BLaER1 treated with 17β-estradiol and CSF1 and Interleukin-3, amounts not matched to agents 10 nM and 100 nM (cell line): ENCODE results near the gene ACBD4.

Experiments used
- H3K27ac ChIP-seq, 11 experiments: shearing (Covaris generic); formaldehyde crosslinking; 2 replicates each; pipeline ENCODE4 v1.8.1; 2022
- H3K27me3 ChIP-seq, 11 experiments: shearing (Covaris generic); formaldehyde crosslinking; 2 replicates each; pipeline ENCODE4 v1.8.1; 2022
- H3K36me3 ChIP-seq, 11 experiments: shearing (Covaris generic); formaldehyde crosslinking; 2 replicates each; pipeline ENCODE4 v1.8.1; 2022
- H3K4me1 ChIP-seq, 10 experiments: shearing (Covaris generic); formaldehyde crosslinking; 2 replicates each; pipeline ENCODE4 v1.8.1; 2022
- H3K4me2 ChIP-seq, 11 experiments: shearing (Covaris generic); formaldehyde crosslinking; 2 replicates each; pipeline ENCODE4 v1.8.1; 2022
- H3K4me3 ChIP-seq, 10 experiments: shearing (Covaris generic); formaldehyde crosslinking; 2 replicates each; pipeline ENCODE4 v1.8.1; 2022
- H3K9ac ChIP-seq, 11 experiments: shearing (Covaris generic); formaldehyde crosslinking; 2 replicates each; pipeline ENCODE4 v1.8.1; 2022
- H3K9me3 ChIP-seq, 11 experiments: shearing (Covaris generic); formaldehyde crosslinking; replicated peaks in 1 of 11; 2 replicates each; pipeline ENCODE4 v1.8.1; 2022
- H4K20me1 ChIP-seq, 11 experiments: shearing (Covaris generic); formaldehyde crosslinking; 2 replicates each; pipeline ENCODE4 v1.8.1; 2022
- Cebpa-rat ChIP-seq, 11 experiments: shearing (Covaris generic); IDR thresholded peaks; 2 replicates each; pipeline ENCODE4 v1.8.1; 2022

ACBD4 gene

DNA sequence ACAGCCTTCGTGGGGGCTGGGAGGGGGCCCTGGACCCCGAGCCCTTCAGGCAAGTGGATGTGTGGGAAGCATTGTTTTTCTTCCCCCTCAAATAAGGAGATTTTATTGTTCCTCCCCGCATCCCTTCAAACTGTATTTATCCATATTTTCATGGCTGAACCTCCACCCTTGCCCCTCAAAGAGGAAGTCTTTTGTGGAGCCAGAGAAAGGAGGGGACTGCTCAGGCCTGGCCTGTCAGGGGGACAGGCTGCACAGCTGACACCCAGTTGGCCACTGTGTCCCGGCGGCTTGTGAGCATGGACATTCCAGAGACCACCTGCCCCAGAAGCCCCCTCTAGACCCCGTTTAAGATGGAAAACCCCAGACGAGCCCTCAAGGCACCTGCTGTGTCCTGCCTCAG, 42.1 kb downstream of the ACBD4 start:
- TF ChIP-seq Cebpa-rat (IDR thresholded peaks at IDR 0.05): no peak
- Histone ChIP-seq H3K4me3 (no peak overlapping the region), H3K9ac (peak overlapping the region in 4 of 11 experiments; percentile 1 to 40 (median 28); a peak in 5 of 22 replicates), H3K9me3 (no peaks in the 10 kb centered on the region), H3K36me3 (no peaks in the 10 kb centered on the region), H4K20me1 (no peaks in the 10 kb centered on the region), H3K4me1 (peaks cover 41 to 64% (median 56%) of the 10 kb centered on the region in 10 experiments), H3K27me3 (no peaks in the 10 kb centered on the region), H3K27ac (peak overlapping the region in 8 of 11 experiments; percentile 0 to 47 (median 24); a peak in 11 of 22 replicates), H3K4me2 (peak overlapping the region; percentile 21 to 72 (median 35); a peak in 21 of 22 replicates)

DNA sequence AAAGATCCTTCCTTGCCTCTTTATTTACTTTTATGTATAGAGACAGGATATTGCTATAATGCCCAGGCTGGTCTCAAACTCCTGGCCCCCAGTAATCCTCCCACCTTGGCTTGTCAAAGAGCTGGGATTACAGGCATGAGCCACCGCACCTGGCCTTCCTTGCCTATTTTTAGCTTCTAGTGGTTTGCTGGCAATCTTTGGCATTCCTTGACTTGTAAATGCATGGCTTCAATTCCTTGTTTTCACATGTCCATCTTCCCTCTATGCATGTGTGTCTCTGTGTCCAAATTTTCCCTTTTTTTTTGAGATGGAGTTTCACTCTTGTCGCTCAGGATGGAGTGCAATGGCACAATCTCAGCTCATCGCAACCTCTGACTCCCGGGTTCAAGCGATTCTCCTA, 48.7 kb downstream of the ACBD4 start:
- Histone ChIP-seq H3K36me3 (no peaks in the 10 kb centered on the region), H3K27me3 (no peaks in the 10 kb centered on the region), H3K27ac (no peak overlapping the region), H3K4me2 (no peak overlapping the region), H3K9me3 (no peaks in the 10 kb centered on the region), H3K4me3 (no peak overlapping the region), H4K20me1 (no peaks in the 10 kb centered on the region), H3K4me1 (peaks cover 7 to 14% (median 10%) of the 10 kb centered on the region in 10 experiments), H3K9ac (no peak overlapping the region)
- no peak for TF ChIP-seq Cebpa-rat (IDR thresholded peaks at IDR 0.05)

DNA sequence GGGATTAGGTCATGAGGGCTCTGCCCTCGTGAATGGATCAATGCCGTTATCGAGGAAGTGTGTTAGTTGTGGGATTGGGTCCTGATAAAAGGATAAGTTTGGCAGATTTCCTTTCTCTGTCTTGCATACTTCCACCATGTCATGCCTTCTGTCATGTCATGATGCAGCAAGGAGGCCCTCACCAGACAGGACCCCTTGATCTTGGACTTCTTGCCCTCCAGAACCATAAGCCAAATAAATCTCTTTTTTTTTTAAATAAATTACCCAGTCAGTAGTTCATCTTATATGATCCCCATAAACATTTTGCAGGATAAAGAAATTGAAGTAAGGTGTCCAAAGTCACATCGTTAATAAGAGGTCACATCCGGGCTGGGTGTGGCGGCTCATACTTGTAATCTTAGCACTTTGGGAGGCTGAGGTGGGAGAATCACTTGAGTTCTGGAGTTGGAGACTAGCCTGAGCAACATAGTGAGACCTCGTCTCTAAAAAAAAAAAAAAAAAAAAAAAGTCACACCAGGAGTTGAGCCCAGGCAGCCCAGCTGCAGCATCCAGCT, 51.4 kb downstream of the ACBD4 start:
- H3K27ac ChIP-seq: no peak overlapping the region
- no peak for TF ChIP-seq Cebpa-rat (IDR thresholded peaks at IDR 0.05)

DNA sequence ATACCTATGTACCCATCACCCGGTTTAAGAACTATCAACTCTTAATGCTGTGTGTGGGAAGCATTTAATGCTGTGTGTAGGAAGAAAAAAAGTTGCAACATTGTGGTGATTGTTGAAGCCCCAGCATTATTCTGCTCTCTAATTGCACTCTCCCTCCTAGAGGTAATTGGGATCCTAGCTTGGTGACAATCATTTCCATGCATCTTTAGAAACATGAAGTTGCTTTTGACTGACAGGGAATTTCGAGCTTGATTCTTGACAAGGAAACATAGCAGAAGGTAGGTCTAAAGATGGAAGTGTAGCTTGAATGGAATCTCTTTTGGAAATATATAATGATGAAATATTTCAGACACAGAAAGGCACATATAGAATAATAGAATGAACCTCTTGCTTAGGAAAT, 53.5 kb downstream of the ACBD4 start:
- Histone ChIP-seq H4K20me1 (no peaks in the 10 kb centered on the region), H3K27me3 (no peaks in the 10 kb centered on the region), H3K4me2 (peak overlapping the region in 4 of 11 experiments; percentile 6 to 35 (median 34); a peak in 3 of 22 replicates), H3K27ac (no peak overlapping the region), H3K9ac (no peak overlapping the region), H3K4me3 (no peak overlapping the region), H3K4me1 (peaks cover 7 to 34% (median 25%) of the 10 kb centered on the region in 10 experiments; a peak in 19 of 20 replicates), H3K9me3 (no peaks in the 10 kb centered on the region), H3K36me3 (no peaks in the 10 kb centered on the region)
- TF ChIP-seq Cebpa-rat (IDR thresholded peaks at IDR 0.05): no peak

More for the DNA sequence above, 51.4 kb downstream of the ACBD4 start:
- Histone ChIP-seq H3K9ac (no peak overlapping the region), H3K4me2 (no peak overlapping the region), H3K4me1 (peaks cover 16 to 40% (median 29%) of the 10 kb centered on the region in 10 experiments), H3K4me3 (no peak overlapping the region), H3K27me3 (no peaks in the 10 kb centered on the region), H3K36me3 (no peaks in the 10 kb centered on the region), H4K20me1 (no peaks in the 10 kb centered on the region), H3K9me3 (no peaks in the 10 kb centered on the region)

DNA sequence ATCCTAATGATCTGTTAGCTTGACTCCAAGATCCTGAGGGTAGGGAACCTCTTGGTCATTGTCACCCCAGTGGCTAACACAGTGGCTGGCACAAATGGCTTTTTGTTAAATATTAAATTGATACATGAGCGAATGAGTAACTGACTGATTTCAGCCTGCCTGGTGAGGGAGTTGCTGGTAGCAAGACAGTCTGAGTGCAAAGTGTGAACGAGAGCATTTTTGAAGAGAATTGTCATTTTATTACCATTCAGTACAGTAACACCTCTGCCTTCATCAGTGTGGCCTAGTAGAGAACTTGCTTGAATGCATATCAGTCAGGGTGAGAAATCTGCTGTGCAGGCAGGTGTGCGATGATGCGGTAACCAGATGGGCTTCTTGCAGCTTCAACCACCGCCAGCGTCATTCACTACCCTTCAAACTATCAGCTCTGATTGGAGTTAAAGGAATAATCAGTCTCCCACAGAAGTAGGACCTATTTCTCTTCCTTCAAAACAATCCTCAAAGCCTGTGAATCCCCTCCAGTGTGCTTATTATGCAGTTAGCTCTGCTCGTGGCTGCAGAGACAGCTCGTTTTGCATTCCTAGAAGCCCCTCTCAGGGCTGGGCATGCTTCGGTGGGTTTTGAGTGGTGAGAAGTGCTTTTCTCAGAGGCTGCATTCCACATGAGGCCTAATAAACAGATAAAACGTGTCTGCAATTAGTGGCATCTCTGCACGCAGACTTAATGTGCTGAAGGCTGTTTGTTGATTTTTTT, 55.2 kb downstream of the ACBD4 start:
- no peaks in the 10 kb centered on the region for H3K36me3 ChIP-seq

More for the DNA sequence above, 55.2 kb downstream of the ACBD4 start:
- Histone ChIP-seq H3K27me3 (no peaks in the 10 kb centered on the region), H3K9ac (0 out of 22 replicates have a peak overlapping the region, but pooled peaks of 2 of the 11 experiments have one; percentile 6 to 14), H4K20me1 (no peaks in the 10 kb centered on the region), H3K4me2 (peak overlapping the region in 8 of 11 experiments; percentile 43 to 65 (median 54); a peak in 16 of 22 replicates), H3K4me1 (peaks cover 7 to 34% (median 25%) of the 10 kb centered on the region in 10 experiments; a peak in 19 of 20 replicates), H3K9me3 (peaks cover 0 to 2% (median 0%) of the 10 kb centered on the region in 11 experiments; a peak in 1 of 22 replicates), H3K4me3 (no peak overlapping the region), H3K27ac (peak overlapping the region in 3 of 11 experiments; percentile 1 to 10 (median 9); a peak in 3 of 22 replicates)
- TF ChIP-seq Cebpa-rat (IDR thresholded peaks at IDR 0.05): no peak
